Central memory CD8-positive, alpha-beta T cell (primary cell): ENCODE data around the gene RSL1D1.

Experiments
- ATAC-seq: fragments of 150-1000 bp; cut with Tn5 transposase; replicated peaks from 2 replicates; pipeline ENCODE4 v1.10.0; 2022; ENCODE audit warnings: mild to moderate bottlenecking, moderate FRiP score, moderate number of reproducible peaks; ENCODE audit not compliant: poor library complexity, severe bottlenecking; ENCODE audit errors: extremely low read depth
- DNase-seq, 2 donors: peaks; one replicate each; pipeline ENCODE4 v3.0.0; 2021; ENCODE audit warnings: low spot score in 2 of 2
- H3K27ac Mint-ChIP-seq: one replicate; pipeline ENCODE4 v1.8.0; 2022; ENCODE audit warnings: low read depth, mild to moderate bottlenecking, moderate library complexity, mixed read lengths
- H3K27me3 Mint-ChIP-seq: one replicate; pipeline ENCODE4 v1.8.0; 2022; ENCODE audit warnings: mixed read lengths
- H3K36me3 Mint-ChIP-seq: one replicate; pipeline ENCODE4 v1.8.0; 2022; ENCODE audit warnings: mild to moderate bottlenecking, moderate library complexity, mixed read lengths; ENCODE audit not compliant: insufficient read depth
- H3K4me1 Mint-ChIP-seq: one replicate; pipeline ENCODE4 v1.8.0; 2022; ENCODE audit warnings: mixed read lengths
- H3K4me3 Mint-ChIP-seq: one replicate; pipeline ENCODE4 v1.8.0; 2022; ENCODE audit warnings: mild to moderate bottlenecking, moderate library complexity, mixed read lengths
- H3K9me3 Mint-ChIP-seq: one replicate; pipeline ENCODE4 v1.8.0; 2022; ENCODE audit warnings: mixed read lengths

Gene RSL1D1

GRCh38 chr16:11871193-11871592 lies 19.9 kb upstream of the RSL1D1 start:
- Mint-ChIP-seq H3K4me1 (no peaks in the 10 kb centered on the region), H3K4me3 (no peak overlapping the region), H3K36me3 (peaks cover 52% of the 10 kb centered on the region), H3K27me3 (no peaks in the 10 kb centered on the region), H3K27ac (no peak overlapping the region), H3K9me3 (no peaks in the 10 kb centered on the region)
- no peak for DNase-seq
- no peak for ATAC-seq

- ATAC-seq (no peak), DNase-seq (no peak)
- H3K27me3 Mint-ChIP-seq, result no peaks in the 10 kb centered on the region
- H3K4me1 Mint-ChIP-seq, result no peaks in the 10 kb centered on the region
- H3K36me3 Mint-ChIP-seq, result peaks cover 46% of the 10 kb centered on the region
- H3K4me3 Mint-ChIP-seq, result no peak overlapping the region
- H3K27ac Mint-ChIP-seq, result no peak overlapping the region
- H3K9me3 Mint-ChIP-seq, result no peaks in the 10 kb centered on the region
Measured at GRCh38 chr16:11870399-11870798, 19.1 kb upstream of the RSL1D1 start.

- Mint-ChIP-seq H3K9me3 (no peaks in the 10 kb centered on the region), H3K36me3 (peaks cover 38% of the 10 kb centered on the region), H3K27ac (peak overlapping the region; percentile 32), H3K4me1 (peaks cover 6% of the 10 kb centered on the region), H3K27me3 (no peaks in the 10 kb centered on the region), H3K4me3 (no peak overlapping the region)
- DNase-seq (no peak), ATAC-seq (no peak)
Measured at GRCh38 chr16:11869353-11870228, 18.2 kb upstream of the RSL1D1 start.

GRCh38 chr16:11868412-11868980 lies 17.2 kb upstream of the RSL1D1 start:
- Mint-ChIP-seq H3K27ac (peak overlapping the region; percentile 32), H3K36me3 (peaks cover 30% of the 10 kb centered on the region), H3K4me3 (no peak overlapping the region), H3K9me3 (no peaks in the 10 kb centered on the region), H3K4me1 (peaks cover 8% of the 10 kb centered on the region), H3K27me3 (no peaks in the 10 kb centered on the region)
- ATAC-seq, result no peak
- DNase-seq, result no peak

- H3K9me3 Mint-ChIP-seq, result no peaks in the 10 kb centered on the region
- no peak for ATAC-seq
- peaks cover 22% of the 10 kb centered on the region for H3K4me1 Mint-ChIP-seq
- no peak overlapping the region for H3K27ac Mint-ChIP-seq
- peaks cover 5% of the 10 kb centered on the region for H3K36me3 Mint-ChIP-seq
- H3K4me3 Mint-ChIP-seq, result no peak overlapping the region
- DNase-seq, result no peak
- H3K27me3 Mint-ChIP-seq, result no peaks in the 10 kb centered on the region
Measured at GRCh38 chr16:11862489-11862888, 11.1 kb upstream of the RSL1D1 start.

- Mint-ChIP-seq H3K27ac (peak overlapping the region; percentile 67), H3K36me3 (peaks cover 9% of the 10 kb centered on the region), H3K4me1 (peaks cover 45% of the 10 kb centered on the region), H3K27me3 (no peaks in the 10 kb centered on the region), H3K4me3 (no peak overlapping the region), H3K9me3 (no peaks in the 10 kb centered on the region)
- DNase-seq, result no peak
- no peak for ATAC-seq
Measured at GRCh38 chr16:11857161-11857560, 5.8 kb upstream of the RSL1D1 start.

GRCh38 chr16:11852092-11852809 lies 909 bp upstream of the RSL1D1 start:
- Mint-ChIP-seq H3K4me1 (peaks cover 53% of the 10 kb centered on the region), H3K27ac (peak overlapping the region; percentile 95), H3K9me3 (no peaks in the 10 kb centered on the region), H3K36me3 (peaks cover 33% of the 10 kb centered on the region), H3K4me3 (peak overlapping the region; percentile 97), H3K27me3 (no peaks in the 10 kb centered on the region)
- no peak for DNase-seq
- ATAC-seq, result no peak

- ATAC-seq (no peak), DNase-seq (no peak)
- H3K4me1 Mint-ChIP-seq, result peaks cover 30% of the 10 kb centered on the region
- peak overlapping the region; percentile 29 for H3K4me3 Mint-ChIP-seq
- no peak overlapping the region for H3K27ac Mint-ChIP-seq
- peaks cover 59% of the 10 kb centered on the region for H3K36me3 Mint-ChIP-seq
- H3K9me3 Mint-ChIP-seq, result no peaks in the 10 kb centered on the region
- no peaks in the 10 kb centered on the region for H3K27me3 Mint-ChIP-seq
Measured at GRCh38 chr16:11848842-11849241, 2.5 kb downstream of the RSL1D1 start.

GRCh38 chr16:11844499-11844898 lies 6.8 kb downstream of the RSL1D1 start:
- H3K36me3 Mint-ChIP-seq, result peaks cover 79% of the 10 kb centered on the region
- H3K4me1 Mint-ChIP-seq, result peaks cover 6% of the 10 kb centered on the region
- no peak overlapping the region for H3K27ac Mint-ChIP-seq
- DNase-seq, result no peak
- no peaks in the 10 kb centered on the region for H3K9me3 Mint-ChIP-seq
- H3K27me3 Mint-ChIP-seq, result no peaks in the 10 kb centered on the region
- ATAC-seq, result no peak
- no peak overlapping the region for H3K4me3 Mint-ChIP-seq

GRCh38 chr16:11843861-11844260 lies 7.5 kb downstream of the RSL1D1 start:
- Mint-ChIP-seq H3K36me3 (peaks cover 82% of the 10 kb centered on the region), H3K9me3 (no peaks in the 10 kb centered on the region), H3K27ac (no peak overlapping the region), H3K4me3 (no peak overlapping the region), H3K4me1 (peaks cover 6% of the 10 kb centered on the region), H3K27me3 (no peaks in the 10 kb centered on the region)
- no peak for ATAC-seq
- no peak for DNase-seq

- no peak for ATAC-seq
- Mint-ChIP-seq H3K4me3 (no peak overlapping the region), H3K9me3 (no peaks in the 10 kb centered on the region), H3K27ac (no peak overlapping the region), H3K4me1 (peaks cover 6% of the 10 kb centered on the region), H3K36me3 (peaks cover 82% of the 10 kb centered on the region), H3K27me3 (no peaks in the 10 kb centered on the region)
- no peak for DNase-seq
Measured at GRCh38 chr16:11843206-11843605, 8.1 kb downstream of the RSL1D1 start.

GRCh38 chr16:11841026-11841425 lies 10.3 kb downstream of the RSL1D1 start:
- DNase-seq (no peak), ATAC-seq (no peak)
- no peak overlapping the region for H3K27ac Mint-ChIP-seq
- no peaks in the 10 kb centered on the region for H3K9me3 Mint-ChIP-seq
- peaks cover 6% of the 10 kb centered on the region for H3K4me1 Mint-ChIP-seq
- H3K36me3 Mint-ChIP-seq, result peaks cover 82% of the 10 kb centered on the region
- H3K4me3 Mint-ChIP-seq, result no peak overlapping the region
- no peaks in the 10 kb centered on the region for H3K27me3 Mint-ChIP-seq
